A549 treated with DMSO at 1 μM for 4 hours (cell line): ENCODE results near the gene CD9. TPM values are rescaled to one million over a fixed set of nuclear protein-coding genes. Genes with fewer than 3 reads are reported as not detected.

Source experiments
- total RNA-seq: library from RNA; stranded (reverse); fragments of 200-300 nt; extraction: Qiagen RNA extraction; gene quantifications from 5 replicates; pipeline ENCODE4 v1.2.3, GENCODE V29; 2022; ENCODE audit warnings: low read depth

Gene CD9, protein sequence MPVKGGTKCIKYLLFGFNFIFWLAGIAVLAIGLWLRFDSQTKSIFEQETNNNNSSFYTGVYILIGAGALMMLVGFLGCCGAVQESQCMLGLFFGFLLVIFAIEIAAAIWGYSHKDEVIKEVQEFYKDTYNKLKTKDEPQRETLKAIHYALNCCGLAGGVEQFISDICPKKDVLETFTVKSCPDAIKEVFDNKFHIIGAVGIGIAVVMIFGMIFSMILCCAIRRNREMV
- 229 to 259 TPM (median 235 TPM) in 5 replicates for total RNA-seq

GRCh38 chr12:6200256-6201212 lies at the start of gene CD9:
TSS of gene CD9 (plus strand) at chr12:6200400. CDS start at chr12:6200500, 100 bp downstream.

Other genes with a start within 250 kb of the CD9 start
- 0.14 to 0.46 TPM (median 0.26 TPM) in 5 replicates for gene VWF, start 75.7 kb upstream of the CD9 start, total RNA-seq
- 0.07 to 0.31 TPM (median 0.20 TPM) in 5 replicates for gene PLEKHG6, start 110.3 kb downstream of the CD9 start, total RNA-seq
- 331 to 652 TPM (median 399 TPM) in 5 replicates for gene TNFRSF1A, start 141.7 kb downstream of the CD9 start, total RNA-seq
- gene SCNN1A, start 175.2 kb downstream of the CD9 start, total RNA-seq, result 3.9 to 5.3 TPM (median 4.0 TPM) in 5 replicates
- 165 to 195 TPM (median 177 TPM) in 5 replicates for gene LTBR, start 183.8 kb downstream of the CD9 start, total RNA-seq
- gene CD27, start 244.6 kb downstream of the CD9 start, total RNA-seq, result not detected in 5 replicates